GM19463 (cell line): Measurements from ENCODE around the gene KIF21A.

Experiments used
- ATAC-seq: cut with Tn5 transposase; IDR thresholded peaks from one replicate; pipeline ENCODE4 v1.9.1; 2021; ENCODE audit warnings: mild to moderate bottlenecking, moderate library complexity; ENCODE audit not compliant: unreplicated experiment

Gene KIF21A

GRCh38 chr12:39294715-39295114, 148.2 kb downstream of the KIF21A start:
- ATAC-seq, result no peak

- ATAC-seq, result no peak
These were observed 150.7 kb downstream of the KIF21A start for GRCh38 chr12:39292125-39292630.

- no peak for ATAC-seq
These were observed 155.1 kb downstream of the KIF21A start for GRCh38 chr12:39287817-39288216.

GRCh38 chr12:39287409-39287808, 155.5 kb downstream of the KIF21A start:
- ATAC-seq, result no peak

- ATAC-seq, result no peak
These were observed 164.5 kb downstream of the KIF21A start for GRCh38 chr12:39278426-39278825.

- peak; percentile 52 for ATAC-seq
These were observed 165.5 kb downstream of the KIF21A start for GRCh38 chr12:39277416-39277815.

GRCh38 chr12:39275846-39276245, 167.1 kb downstream of the KIF21A start:
- no peak for ATAC-seq

GRCh38 chr12:39272871-39273655, 169.9 kb downstream of the KIF21A start:
- no peak for ATAC-seq

GRCh38 chr12:39269492-39269891, 173.4 kb downstream of the KIF21A start:
- no peak for ATAC-seq

- no peak for ATAC-seq
These were observed 175.0 kb downstream of the KIF21A start for GRCh38 chr12:39267886-39268285.

GRCh38 chr12:39252628-39253027, 190.3 kb downstream of the KIF21A start:
- ATAC-seq, result no peak
